GM18907 (cell line): Measurements from ENCODE around the gene HDAC4.

Experiments used
- ATAC-seq: cut with Tn5 transposase; IDR thresholded peaks from one replicate; pipeline ENCODE4 v1.9.1; 2021; ENCODE audit warnings: mild to moderate bottlenecking, moderate library complexity; ENCODE audit not compliant: unreplicated experiment

HDAC4 gene

DNA sequence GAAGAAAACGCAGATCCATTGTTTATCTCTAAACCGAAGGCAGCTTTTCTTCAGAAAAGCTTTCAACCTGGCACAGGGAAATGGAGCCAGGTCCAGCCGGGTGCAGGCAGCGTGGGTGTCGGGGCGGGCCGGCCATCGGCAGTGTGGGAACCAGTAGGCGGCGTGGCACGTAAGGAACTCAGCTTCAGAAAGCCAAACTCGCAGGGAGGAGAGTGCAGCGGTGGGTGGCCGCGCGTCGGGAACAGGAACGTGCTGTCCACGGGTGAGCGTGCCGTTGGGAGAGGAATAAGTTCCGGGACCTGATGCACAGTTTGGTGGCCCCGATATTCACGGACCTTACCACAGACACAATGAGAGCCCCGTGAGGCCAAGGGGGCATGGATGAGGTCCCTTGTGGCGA, 282.6 kb downstream of the HDAC4 start:
- ATAC-seq, result no peak

DNA sequence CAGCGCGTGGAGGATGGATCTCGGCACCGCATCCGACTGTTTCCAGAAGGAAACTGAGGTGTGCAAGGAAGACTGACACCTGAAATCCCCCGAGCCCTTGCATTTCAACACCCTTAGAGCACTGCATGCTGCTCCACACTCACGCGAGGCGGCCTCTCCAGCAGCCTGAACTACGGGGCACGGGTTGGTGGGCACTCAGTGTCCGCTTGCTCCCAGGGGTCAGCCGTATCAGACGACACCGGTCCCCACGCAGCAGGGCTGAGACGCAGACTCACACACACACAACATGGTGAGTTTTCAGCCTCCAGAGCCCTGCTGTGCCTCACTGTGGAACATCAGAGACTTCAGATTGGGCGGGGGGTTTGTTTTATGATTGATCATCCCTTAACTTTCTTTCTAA, 283.0 kb downstream of the HDAC4 start:
- no peak for ATAC-seq

DNA sequence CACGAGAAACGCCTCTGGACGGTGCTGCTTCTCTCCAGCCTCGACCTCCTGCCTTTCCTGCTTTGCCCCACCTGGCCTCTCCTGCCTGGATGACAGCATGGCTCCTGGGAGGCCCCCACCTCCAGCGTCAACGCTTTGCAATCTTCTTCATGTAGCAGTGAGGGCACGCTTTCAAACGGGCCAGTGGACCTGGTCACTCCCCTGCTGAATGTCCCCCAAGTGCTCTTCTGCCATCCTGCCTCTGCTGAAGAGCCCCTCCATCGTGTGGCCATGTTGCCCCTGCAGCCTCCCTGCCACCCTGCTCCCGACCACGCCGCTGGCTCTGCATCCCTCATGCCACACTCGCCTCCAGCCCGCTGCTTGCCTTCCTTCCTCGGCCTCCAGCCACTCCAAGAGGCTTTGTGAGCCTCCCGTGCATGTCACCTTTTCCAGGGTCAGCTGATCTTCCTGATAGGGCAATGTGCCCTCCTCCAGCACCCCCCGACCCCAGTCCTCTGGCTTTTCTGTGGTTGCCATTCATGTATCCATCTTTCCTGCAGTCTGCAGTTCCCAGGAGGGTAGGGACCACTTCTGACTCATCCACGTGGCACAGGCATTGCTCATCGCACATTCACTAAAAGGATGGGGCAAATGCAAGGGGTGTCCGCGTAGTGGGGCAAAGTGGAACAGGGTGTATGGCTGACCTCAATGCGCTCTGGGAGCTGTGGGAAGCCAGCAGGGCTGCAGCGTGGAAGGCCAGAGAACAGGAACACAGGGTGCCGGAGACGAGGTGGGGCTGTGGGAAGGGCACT, 284.2 kb downstream of the HDAC4 start:
- no peak for ATAC-seq

- ATAC-seq, result no peak
Observed at GRCh38 chr2:239115616-239116015, 285.2 kb downstream of the HDAC4 start.

DNA sequence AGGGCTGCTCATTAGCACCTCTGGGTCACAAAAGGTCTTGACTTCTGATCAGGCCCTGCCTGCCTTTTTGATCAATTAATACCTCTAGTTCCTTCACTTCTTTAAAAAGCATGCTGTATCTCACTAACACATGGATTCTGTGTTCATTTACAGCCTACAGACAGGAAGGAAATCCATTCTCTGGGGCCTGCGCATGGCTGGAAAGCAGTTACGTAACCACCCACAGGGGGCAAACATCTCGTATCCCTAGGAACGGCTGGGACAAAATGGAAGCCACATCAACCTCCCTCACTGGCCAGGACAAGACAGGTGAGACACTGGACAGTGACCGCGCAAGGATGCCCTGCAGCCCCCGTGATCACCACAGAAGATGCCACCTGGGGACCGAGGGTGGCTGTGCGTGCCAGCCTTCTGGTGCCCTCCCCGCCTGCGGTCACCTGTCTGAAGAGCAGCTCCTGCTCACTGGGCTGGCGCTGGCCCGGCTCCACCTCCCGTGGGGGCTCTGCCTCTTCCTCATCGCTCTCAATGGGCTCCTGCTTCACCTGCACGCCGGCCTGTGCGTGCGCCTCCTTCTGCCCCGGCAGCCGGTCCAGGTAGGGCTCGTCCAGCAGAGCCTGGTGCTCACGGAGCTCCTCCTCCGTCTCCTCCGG, 286.1 kb downstream of the HDAC4 start:
- no peak for ATAC-seq

GRCh38 chr2:239114119-239114581, 286.7 kb downstream of the HDAC4 start:
- ATAC-seq, result no peak

DNA sequence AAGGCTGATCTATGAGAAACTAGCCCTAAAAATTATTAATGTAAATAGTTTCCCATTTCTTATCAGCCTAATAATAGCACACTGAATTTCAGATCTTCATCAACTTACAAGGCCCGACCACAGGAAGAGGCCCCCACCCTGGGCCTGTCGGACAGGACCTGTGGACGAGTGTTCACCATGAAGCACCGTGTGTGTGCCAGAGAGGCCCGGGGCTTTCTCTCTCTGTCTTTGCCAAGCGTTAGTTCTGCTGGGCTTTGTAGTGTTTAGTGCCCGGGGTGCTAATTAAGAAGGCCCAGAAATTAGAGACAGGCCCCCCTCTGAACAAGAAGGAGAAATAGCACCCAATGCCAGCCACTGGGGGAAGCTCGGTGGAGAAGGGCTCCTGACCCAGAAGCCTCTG, 287.2 kb downstream of the HDAC4 start:
- no peak for ATAC-seq

DNA sequence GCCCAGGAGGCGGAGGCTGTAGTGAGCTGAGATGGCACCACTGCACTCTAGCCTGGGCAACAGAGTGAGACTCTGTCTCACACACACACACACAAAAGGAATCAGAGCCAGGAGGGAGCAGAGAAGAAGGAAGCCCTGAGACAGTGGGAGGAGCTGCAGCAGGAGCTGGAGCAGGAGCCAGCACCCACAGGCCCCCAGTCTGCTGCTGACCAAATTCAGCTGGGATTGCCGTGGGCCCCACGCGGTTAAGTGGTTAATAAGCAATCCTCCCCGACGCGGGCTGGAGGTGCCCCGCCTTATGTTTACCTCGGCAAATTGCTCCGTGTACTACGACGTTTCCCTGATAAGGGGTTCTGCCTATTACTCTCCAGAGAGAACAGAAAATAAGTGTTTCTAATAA, 287.6 kb downstream of the HDAC4 start:
- no peak for ATAC-seq

DNA sequence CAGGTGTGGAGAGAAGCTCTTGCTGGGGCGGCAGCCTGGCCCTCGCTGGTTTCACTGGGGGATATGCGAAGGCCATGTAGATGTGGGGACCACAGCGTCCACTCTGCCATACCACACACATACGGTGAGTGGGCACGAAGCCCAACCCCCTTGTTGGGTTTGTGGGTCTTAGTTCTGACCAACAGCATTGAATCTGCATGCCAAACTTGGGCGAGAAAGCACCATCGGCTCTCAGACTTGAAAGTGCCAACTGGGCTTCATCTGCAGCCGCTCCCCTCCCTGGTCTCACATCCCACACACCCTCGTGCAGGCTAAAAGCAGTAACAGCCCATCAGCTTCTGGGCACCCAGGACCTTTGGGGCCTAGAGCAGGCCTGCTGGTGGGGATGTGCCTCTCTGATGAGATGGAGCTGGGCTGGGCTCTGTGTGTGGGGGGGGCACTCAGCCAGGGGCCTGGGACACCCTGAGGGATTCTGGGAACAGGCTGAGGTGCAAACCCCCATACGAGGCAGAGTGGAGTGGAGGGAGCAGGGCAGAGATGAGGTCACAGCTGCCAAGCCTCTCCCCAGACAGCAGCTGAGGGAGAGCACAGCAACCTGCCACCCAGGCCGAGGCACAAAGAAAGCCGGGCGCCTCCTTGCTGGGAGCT, 288.6 kb downstream of the HDAC4 start:
- no peak for ATAC-seq

DNA sequence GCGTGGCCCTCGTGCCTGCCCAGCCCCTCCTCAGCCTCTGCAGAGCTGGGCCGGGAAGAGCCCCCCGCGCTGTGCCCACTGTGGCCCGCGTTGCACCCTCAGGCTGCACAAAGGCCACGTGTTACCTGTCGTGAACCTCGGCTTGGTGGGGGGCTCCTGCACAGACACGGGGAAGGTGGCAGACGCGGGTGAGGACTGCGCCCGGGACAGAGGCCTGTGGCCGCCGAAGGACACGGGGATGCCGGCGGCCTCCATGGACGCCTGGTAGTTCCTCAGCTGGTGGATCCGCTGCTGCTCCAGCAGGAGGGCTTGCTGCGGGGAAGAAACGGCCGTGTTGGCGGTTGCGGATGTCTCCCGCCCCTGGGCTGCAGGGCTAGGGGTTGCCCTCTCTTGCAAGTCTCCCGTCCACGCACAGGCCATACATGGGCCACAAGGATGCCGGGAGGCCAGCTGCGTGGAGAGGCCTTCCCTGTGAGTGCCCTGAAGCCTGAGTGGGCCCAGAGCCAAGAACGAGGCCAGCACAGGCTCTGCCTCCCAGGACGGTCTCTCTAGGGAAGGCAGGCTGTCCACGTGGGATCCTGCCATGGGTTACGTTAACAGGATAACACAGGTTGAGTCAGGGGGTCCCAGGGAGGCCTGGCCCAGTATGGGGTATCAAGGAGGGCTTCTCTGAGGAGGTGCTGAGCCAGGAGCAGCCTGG, 289.3 kb downstream of the HDAC4 start:
- no peak for ATAC-seq

- no peak for ATAC-seq
Observed at GRCh38 chr2:239110595-239111048, 290.2 kb downstream of the HDAC4 start.

GRCh38 chr2:239109928-239110545, 290.8 kb downstream of the HDAC4 start:
- no peak for ATAC-seq

- ATAC-seq, result no peak
Observed at GRCh38 chr2:239109041-239109927, 291.5 kb downstream of the HDAC4 start.

- no peak for ATAC-seq
Observed at GRCh38 chr2:239108459-239108858, 292.4 kb downstream of the HDAC4 start.

DNA sequence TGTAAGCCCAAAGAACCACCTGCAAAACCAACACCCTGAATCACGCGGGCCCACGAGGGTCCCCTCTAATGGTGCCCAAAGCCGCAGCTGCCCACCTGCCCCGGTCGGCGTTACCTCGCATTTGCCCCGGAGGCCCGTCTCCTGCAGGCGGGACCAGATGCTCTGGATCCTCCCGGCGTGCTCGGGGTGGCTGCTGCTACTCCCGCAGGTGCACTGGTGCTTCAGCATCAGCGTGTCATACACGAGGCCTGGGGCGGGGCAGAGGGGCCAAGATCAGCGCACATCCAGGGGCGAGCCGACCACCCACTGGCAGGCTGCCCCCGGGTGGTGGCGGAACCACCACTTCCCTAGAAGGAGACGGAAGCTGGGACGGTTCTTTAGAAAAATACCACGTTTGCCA, 292.9 kb downstream of the HDAC4 start:
- no peak for ATAC-seq

DNA sequence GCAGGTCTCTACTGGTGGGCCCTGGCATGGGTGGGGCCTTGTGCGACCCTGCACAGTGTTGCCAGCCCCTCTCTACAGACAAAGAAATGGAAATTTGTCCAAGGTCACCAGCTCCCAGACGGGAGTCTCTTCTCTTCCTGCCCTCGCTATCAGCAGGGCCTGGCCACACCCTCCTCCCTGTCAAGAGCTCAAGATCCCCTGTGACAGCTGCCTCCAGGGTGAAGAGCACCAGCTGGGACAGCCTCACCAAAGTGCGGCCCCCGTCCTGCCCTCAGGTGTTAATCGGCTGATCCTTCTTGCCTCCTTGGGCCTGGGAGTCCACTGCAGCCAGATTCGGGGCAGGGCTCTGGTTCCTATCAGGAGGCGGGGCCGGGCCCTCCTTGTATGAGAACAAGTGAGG, 293.9 kb downstream of the HDAC4 start:
- ATAC-seq, result no peak

- ATAC-seq, result no peak
Observed at GRCh38 chr2:239106314-239106908, 294.4 kb downstream of the HDAC4 start.

DNA sequence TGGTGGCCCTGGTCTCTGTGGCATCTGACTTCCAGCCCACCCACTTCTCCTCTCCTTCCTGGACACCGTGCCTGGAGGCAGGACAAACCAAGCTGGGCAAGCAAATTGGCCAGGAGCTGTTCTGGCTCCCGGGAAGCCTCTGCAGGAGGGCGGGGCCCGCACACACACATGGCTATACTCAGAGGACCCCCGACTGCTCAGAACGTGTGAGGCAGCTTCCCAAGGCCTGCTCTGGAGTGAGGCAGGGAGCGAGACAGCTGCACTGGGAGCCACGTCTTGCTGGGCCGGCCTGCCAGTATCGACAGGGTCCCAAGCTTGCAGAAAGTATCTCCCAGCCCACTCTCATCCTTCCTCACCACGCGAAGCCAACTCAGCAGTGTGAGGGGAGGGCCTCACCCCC, 295.6 kb downstream of the HDAC4 start:
- no peak for ATAC-seq

- ATAC-seq, result no peak
Observed at GRCh38 chr2:239104800-239105199, 296.0 kb downstream of the HDAC4 start.
